GM21723 (cell line): Measurements from ENCODE around the gene CFAP97D1.

Source experiments
- ATAC-seq: cut with Tn5 transposase; IDR thresholded peaks from one replicate; pipeline ENCODE4 v1.9.1; 2021; ENCODE audit warnings: mild to moderate bottlenecking, moderate library complexity; ENCODE audit not compliant: unreplicated experiment

Gene CFAP97D1

DNA sequence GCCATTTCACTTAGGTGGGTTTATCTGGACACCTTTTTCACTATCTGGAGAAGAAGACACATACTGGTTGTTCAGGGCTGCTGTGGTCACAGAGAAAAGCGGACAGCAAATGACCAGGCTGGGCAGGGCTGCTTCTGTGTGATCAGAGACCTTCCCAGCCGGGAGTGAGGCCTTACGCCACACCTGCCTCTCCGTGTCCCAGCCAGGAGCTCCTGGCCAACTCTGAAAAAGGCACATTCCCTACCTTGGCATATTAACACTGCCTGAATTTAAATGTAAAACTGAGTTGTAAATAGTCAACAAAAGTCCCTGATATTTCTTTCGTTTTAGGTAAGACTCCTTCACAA lies 12.5 kb upstream of the CFAP97D1 start:
- ATAC-seq, result no peak

GRCh38 chr17:43768382-43768781 lies 11.9 kb upstream of the CFAP97D1 start:
- no peak for ATAC-seq

GRCh38 chr17:43768943-43769342 lies 11.3 kb upstream of the CFAP97D1 start:
- ATAC-seq, result no peak

DNA sequence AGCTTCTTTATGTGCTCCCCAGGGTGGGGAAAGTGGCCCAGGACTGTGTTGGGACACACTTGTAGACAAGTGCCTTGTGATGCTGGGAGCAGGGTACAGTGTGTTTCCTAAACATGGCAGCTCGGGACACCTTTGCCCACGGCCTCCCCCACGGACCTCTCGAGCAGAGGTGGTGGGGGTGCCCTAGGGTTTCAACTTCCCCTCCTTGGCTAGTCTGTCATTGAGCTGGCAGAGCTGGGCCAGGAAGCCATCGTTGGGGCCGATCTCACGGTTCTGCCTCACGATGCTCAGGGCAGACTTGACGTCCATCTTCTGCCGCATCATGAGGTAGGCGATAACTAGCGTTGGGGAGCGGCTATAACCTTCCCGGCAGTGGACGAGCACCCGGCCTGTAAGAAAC lies 10.8 kb upstream of the CFAP97D1 start:
- ATAC-seq, result no peak

DNA sequence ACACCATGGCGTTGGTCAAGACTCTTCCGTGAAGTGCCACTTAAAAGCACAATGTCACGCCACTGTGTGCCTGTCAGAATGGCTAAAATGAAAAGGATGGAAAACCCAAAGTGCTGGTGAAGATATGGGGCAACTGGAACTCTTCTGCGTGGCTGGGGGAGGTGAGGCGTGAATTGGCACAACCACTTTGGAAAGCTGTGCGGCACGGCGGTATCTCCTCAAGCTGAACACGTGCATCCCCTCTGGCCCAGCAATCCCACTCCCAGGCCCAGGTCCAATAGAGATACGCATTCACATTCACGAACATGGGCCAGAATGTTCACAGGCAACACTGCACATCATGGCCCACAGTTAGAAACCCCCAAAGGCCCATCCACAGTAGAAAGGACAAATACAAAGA lies 10.4 kb upstream of the CFAP97D1 start:
- no peak for ATAC-seq

- ATAC-seq, result no peak
Measured at GRCh38 chr17:43770957-43771356, 9.3 kb upstream of the CFAP97D1 start.

DNA sequence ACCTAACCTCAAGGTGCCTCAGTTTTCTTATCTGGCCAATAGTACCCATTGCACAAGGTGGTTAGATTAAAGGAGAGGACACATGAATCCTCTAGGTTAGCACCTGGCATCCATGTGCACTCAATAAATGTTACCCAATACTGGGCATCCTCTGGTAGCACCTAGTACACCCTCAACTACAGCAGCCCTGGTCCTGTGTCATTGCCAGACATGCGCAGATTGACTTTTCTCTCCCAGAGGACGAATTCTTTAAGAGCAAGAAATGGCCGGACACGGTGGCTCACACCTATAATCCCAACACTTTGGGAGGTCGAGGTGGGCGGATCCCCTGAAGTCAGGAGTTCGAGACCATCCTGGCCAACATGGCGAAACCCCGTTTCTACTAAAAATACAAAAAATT lies 8.8 kb upstream of the CFAP97D1 start:
- no peak for ATAC-seq

GRCh38 chr17:43772877-43773648 lies 7.2 kb upstream of the CFAP97D1 start:
- no peak for ATAC-seq

DNA sequence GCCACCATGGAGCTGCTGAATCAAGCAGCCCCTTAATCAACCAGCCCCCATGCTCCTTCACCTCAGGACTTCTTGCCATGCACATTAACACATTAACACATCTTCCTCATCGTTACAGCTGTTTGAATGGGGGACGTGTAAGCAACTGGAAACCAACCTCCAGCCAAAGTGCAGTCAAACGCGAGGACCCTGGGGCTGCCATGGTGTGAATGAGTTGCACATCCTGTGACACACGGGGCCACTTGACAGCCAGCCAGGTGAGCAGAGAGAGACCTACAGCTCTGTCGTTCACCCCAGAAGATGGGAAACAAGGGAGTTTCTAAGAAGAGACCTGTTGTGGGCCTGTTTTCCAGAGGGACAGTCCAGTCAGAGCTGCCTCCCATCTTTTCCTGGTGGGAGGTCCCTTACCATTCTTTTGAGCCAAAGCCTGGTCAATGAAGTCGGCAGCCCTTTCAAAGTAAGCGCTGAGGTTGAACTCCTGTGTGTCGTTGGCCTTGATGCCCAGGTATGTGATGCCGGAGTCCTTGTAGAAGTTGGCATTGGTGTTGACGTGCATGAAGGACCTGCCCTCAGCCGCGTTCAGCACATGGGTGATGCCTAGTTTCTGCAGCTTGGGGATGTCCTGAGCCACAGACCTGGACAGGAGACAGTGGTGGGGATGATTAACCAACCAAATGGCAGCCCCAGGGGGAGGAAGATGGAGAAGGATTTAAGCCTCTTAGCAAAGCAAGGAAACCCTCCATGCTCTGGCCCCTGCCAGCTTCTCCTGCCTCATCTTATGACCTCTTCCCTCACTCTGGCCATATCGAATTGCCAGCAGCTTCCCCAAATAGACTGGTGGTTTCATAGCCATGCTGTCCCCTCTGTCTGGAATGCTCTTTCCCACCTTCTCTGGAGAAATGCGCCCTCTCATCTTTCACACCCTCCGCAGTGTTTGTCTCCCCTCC lies 5.7 kb upstream of the CFAP97D1 start:
- no peak for ATAC-seq

GRCh38 chr17:43778337-43779144 lies 1.7 kb upstream of the CFAP97D1 start, which contains the start of gene DUSP3:
Gene DUSP3, minus strand, starts transcription at chr17:43778977. Its CDS starts 53 bp downstream, at chr17:43778924.
- ATAC-seq, result peak; percentile 87

DNA sequence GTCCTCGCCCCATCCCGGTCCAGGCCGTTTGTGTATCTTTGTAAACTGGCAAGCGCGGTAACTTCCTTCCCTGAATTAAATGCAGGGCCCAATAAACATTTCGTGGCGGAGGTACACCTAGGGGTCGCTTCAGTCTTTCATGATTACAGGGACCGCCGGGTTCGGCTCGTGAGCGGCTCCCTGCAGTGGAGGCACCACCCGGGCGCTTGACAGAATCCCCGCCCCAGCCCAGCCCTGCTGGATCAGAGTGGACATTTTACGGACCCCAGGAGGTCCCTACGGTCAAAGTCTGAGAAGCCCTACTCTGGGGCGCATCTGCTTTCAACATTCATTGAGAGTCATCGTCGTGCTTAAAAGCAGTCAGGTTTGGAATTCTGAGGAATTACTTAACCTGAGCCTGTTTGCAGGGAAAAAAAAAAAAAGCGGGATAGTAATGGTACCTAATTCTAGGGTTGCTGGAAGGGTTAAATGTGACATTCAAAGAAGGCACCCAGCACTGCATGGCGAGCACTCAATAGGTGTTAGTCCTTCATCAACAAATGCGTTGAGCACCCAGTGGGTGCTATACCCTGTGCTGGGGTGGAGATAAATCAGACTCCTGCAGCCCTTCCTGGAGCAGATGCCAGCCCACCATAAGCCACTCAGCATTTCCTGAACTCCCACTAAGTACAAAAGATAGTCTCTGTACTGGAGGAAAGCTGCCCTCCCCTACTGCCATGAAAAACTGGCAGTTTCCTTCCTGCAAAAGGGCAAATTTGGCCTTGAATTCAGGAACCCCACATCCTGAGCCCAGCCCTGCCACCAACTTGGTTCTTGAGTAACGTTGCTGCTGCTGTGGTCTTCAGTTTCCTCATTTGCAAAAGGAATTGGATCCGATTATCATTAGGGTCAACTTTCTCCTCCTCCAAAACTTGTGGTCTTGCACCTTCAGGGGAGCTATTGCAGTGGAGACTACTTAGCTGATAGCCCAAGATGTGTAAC lies 800 bp upstream of the CFAP97D1 start:
- ATAC-seq, result no peak

DNA sequence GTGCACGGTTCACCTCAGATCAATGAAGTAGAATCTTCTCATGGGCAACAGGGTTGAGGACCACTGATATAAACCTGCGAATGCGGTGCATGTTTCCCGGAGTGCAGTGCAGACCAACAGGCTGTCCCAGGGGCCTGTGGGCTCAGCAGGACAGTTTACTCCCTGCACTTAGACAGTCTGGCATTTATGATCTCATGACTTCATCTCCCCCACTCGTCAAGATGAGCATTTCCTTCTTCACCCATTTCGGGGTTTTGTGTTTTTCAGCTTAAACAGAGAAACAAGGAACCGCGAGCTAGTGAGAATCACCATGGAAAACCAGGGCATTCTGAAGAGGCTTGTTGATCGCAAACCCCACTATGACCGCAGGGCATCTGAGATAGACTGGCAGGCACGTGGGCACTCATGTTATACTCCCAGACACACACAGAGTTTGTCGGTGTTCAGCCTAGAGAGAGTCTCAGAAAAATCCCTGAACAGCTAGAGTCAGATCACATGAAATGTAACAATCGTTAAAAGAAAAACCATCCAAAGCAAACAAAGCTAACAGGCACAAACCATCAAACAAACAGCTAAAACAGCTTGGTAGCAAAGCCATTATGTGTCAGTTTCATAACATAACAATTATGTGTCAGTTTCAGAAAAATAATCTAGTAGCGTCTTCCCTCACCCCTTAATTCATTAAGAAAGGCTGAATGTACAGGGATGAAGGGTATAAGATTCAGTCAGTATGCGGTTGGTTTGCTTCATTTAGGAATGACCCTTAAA lies 2.9 kb downstream of the CFAP97D1 start:
- no peak for ATAC-seq

GRCh38 chr17:43784068-43784467 lies 3.8 kb downstream of the CFAP97D1 start:
- ATAC-seq, result no peak

DNA sequence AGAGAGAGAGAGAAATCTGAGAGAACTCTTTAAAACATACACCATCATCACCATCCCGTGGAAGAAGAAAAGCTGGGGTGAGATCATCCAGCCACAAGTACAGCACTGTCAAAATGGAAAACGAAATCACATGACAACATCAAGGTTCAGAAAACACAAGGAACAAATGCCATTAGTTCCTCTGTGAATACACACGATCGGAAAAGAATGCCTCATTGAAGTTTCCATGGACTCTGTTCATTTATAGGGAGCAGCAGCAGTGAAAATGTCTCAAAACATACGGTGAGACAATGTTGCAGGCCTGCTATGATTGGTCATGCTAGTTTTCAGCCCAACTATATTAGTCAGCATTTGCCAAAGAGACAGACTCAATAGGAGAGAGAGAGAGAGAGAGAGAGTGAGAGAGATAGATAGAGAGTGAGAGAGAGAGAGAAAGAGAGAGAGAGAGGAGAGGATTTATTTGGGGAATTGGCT lies 4.4 kb downstream of the CFAP97D1 start:
- ATAC-seq, result no peak

DNA sequence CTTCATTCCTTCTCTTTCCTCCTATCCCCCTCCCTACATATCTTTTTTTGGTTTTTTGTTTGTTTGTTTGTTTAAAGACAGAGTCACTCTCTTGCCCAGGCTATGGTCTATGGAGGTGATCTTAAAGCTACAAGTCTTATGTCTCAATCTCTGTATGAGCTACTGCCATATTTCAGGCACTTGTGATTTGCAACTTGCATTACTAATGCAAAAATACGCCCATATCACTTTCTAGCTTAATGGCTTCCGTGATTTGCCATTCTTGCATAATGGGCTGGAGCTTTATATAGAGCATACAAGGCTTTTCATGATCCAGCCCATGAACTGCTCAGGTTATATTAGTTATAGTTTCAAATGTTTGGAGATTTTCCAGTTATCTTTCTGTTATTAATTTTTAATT lies 7.5 kb downstream of the CFAP97D1 start:
- no peak for ATAC-seq

DNA sequence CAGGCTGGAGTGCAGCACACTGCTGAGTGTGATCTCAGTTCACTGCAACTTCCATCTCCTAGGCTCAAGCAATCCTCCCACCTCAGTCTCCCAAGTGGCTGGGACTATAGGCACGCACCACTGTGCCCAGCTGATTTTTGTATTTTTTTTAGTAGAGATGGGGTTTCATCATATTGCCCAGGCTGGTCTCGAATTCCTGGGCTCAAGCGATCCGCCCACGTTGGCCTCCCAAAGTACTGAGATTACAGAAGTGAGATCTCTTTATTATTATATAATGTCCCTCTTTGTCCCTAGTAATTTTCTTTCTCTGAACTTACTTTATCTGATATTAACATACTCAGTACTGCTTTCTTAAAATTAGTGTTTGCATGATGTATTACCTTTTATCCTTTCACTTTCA lies 8.3 kb downstream of the CFAP97D1 start:
- no peak for ATAC-seq

DNA sequence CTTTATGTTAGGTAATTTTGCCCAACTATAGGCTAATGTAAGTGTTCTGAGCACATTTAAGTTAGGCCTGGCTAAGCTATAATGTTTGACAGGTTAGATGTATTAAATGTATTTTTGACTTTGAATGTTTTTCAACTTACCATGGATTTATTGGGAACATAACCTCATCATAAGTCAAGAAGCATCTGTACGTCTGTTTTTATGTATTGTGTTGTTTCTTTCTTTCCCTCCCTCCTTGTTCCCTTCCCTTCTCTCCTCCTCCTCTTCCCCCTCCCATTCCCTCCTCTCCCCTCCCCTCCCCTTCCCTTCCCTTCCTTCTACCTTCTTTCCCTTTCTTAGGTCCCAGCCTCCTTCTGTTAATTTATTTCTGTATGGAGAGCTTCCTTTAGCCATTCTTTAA lies 9.2 kb downstream of the CFAP97D1 start:
- no peak for ATAC-seq

DNA sequence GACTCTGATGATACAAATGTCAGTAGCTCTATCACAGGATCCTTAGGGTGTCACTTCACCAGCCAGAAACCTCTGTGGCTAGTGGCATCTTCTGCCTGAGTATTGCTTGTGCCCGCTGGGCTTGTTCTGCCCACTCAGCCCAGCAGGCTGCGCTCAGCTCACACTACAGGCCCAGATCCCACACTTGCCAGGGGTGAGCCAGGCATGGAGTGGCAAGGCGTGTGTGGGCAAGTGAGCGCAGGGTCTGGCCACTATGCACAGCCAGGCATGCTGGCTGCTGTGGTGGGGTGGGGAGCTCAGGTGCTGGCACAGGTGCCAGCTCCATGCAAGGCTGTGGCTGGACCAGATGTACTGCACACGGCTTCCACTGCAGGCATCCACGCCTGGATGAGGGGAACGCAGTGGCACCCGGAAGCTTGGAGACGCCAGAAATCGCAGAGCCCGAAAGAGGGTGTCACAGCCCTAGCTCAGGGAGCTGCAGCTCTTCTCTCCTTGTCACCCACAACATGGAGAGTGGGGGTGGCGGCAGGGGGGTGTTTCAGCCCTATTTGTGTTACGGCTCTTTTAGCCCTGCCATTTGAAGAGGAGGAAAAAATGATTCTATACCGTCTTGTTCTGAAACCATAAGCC lies 10.2 kb downstream of the CFAP97D1 start:
- no peak for ATAC-seq

DNA sequence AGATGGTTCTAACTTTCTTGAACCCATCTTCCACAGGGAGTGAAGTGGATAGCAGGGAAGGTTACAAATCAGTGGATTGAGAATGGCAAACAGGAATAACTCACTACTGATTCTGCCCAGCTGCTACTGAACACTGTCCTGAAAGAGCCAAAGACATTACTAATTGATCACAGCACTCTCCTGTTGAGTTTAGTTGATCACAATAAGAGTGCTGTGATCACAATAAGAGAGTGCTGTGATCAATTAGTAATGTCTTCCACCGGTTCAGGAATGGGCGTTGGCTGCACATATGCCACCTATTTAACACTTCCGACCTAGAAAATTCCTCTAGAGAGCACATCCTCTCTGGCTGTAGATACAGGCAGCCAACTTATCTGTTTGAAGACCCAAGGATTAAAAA lies 11.4 kb downstream of the CFAP97D1 start:
- ATAC-seq, result no peak
